Adrenal gland (tissue), 5 donors: ENCODE measurements around the gene ZNF775.

Experiments used
- POLR2A ChIP-seq, 2 donors: fragments of 450-650 bp; IDR thresholded peaks; one replicate each; pipeline ENCODE4 v1.6.1; 2017; ENCODE audit warnings: antibody characterized with exemption in 2 of 2, mild to moderate bottlenecking in 2 of 2, moderate library complexity in 1 of 2
- TF ChIP-seq, protein P1 (sequence below), 6 experiments: fragments of 450-650 bp in 4 of 6; fragments of 200-600 bp in 2 of 6; sonication (generic) in 1 of 6; IDR thresholded peaks; 1 replicate in 5 of 6; 2 replicates in 1 of 6; pipeline versions ENCODE4 v1.5.1 to v1.8.0; 2016 to 2021; ENCODE audit warnings: antibody characterized with exemption in 6 of 6, mild to moderate bottlenecking in 2 of 6, moderate library complexity in 1 of 6
- donor health status: DM: no; HTN: no; CAD: no.

DNA sequence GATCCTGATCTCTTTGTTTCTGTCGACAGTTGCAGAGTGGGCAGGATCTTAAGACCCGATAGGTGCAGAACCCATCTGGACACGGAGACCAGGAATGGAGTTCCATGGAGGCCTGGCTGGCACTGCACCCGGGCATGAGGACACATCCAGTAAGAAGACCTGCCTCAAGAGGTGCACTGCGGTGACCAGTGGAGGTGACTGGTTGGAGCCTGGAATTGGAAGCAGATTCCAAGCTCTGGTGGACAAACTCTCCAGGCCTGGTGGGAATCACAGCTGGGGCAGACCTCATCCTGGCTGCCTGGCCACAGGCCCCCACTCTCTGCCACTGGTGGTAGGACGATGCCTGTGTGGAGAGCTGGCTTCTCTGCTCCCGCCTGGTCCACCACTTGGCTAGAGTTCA lies 31.0 kb downstream of the ZNF775 start:
- TF ChIP-seq, protein P1, sequence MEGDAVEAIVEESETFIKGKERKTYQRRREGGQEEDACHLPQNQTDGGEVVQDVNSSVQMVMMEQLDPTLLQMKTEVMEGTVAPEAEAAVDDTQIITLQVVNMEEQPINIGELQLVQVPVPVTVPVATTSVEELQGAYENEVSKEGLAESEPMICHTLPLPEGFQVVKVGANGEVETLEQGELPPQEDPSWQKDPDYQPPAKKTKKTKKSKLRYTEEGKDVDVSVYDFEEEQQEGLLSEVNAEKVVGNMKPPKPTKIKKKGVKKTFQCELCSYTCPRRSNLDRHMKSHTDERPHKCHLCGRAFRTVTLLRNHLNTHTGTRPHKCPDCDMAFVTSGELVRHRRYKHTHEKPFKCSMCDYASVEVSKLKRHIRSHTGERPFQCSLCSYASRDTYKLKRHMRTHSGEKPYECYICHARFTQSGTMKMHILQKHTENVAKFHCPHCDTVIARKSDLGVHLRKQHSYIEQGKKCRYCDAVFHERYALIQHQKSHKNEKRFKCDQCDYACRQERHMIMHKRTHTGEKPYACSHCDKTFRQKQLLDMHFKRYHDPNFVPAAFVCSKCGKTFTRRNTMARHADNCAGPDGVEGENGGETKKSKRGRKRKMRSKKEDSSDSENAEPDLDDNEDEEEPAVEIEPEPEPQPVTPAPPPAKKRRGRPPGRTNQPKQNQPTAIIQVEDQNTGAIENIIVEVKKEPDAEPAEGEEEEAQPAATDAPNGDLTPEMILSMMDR (IDR thresholded peaks at IDR 0.05) = no peak
- no peak for TF ChIP-seq POLR2A (IDR thresholded peaks at IDR 0.05)
